Measurements from ENCODE around the gene BRD4. TPM values are rescaled to one million over a fixed set of nuclear protein-coding genes. Genes with fewer than 3 reads are reported as not detected.

BRD4 gene
- total RNA-seq, 4 donors from 2014 or later, result 34.1 to 48.1 (median 37.5) TPM

- intact Hi-C loops (cut with DNase I), result no loop called here
- 86% methylated on average over 34 of the region's 42 CpGs for WGBS
- DNase-seq (ENCODE audit: extremely low spot score), result no peak
- Histone ChIP-seq H3K9me3 (no peaks in the 10 kb centered on the region), H3K4me1 (peaks cover 0 to 17% (median 8%) of the 10 kb centered on the region in 4 donors), H3K36me3 (peaks cover 43 to 76% (median 71%) of the 10 kb centered on the region in 4 donors), H3K27me3 (peaks cover 0 to 5% (median 2%) of the 10 kb centered on the region in 4 donors), H3K4me3 (no peak overlapping the region), H3K27ac (replicated peaks in 1 of 4) (peak overlapping the region in 1 of 4 donors; percentile 7)
- TF ChIP-seq EP300 (IDR thresholded peaks at IDR 0.05) (no peak), POLR2AphosphoS5 (IDR thresholded peaks at IDR 0.05) (no peak), POLR2A (IDR thresholded peaks at IDR 0.05; ENCODE audit: low read depth) (no peak)
- TF ChIP-seq, protein P1, sequence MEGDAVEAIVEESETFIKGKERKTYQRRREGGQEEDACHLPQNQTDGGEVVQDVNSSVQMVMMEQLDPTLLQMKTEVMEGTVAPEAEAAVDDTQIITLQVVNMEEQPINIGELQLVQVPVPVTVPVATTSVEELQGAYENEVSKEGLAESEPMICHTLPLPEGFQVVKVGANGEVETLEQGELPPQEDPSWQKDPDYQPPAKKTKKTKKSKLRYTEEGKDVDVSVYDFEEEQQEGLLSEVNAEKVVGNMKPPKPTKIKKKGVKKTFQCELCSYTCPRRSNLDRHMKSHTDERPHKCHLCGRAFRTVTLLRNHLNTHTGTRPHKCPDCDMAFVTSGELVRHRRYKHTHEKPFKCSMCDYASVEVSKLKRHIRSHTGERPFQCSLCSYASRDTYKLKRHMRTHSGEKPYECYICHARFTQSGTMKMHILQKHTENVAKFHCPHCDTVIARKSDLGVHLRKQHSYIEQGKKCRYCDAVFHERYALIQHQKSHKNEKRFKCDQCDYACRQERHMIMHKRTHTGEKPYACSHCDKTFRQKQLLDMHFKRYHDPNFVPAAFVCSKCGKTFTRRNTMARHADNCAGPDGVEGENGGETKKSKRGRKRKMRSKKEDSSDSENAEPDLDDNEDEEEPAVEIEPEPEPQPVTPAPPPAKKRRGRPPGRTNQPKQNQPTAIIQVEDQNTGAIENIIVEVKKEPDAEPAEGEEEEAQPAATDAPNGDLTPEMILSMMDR (IDR thresholded peaks at IDR 0.05), result no peak
Observed at GRCh38 chr19:15237759-15238638, 94.3 kb downstream of the BRD4 start.

DNA sequence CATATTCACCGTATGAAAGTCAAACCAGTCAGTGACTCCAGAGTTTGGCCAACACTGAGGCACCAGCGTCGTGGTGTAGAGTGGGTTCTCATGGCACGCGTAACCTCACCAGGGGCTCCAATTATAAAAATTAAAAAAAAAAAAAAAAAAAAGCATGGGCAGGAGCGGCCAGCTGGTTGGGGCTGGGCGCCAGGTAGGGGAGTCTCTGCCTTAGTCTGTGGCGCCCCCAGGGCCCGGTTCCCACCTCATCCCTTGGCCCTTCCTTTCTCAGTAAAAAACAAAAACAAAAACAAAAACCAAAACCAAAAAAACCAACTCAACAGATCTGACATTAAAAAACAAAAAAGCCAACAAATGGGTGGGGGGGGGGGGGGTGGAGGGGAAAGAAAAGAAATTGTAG lies 95.5 kb downstream of the BRD4 start:
- TF ChIP-seq, protein P1 (IDR thresholded peaks at IDR 0.05), result no peak
- TF ChIP-seq POLR2AphosphoS5 (IDR thresholded peaks at IDR 0.05), result no peak
- no peak for TF ChIP-seq EP300 (IDR thresholded peaks at IDR 0.05)
- no peak for TF ChIP-seq POLR2A (IDR thresholded peaks at IDR 0.05; ENCODE audit: low read depth)
- DNase-seq (ENCODE audit: extremely low spot score), result no peak
- intact Hi-C loops (cut with DNase I), result no loop called here
- Histone ChIP-seq H3K9me3 (no peaks in the 10 kb centered on the region), H3K4me3 (no peak overlapping the region), H3K27me3 (peaks cover 0 to 16% (median 12%) of the 10 kb centered on the region in 4 donors), H3K36me3 (peaks cover 43 to 65% (median 61%) of the 10 kb centered on the region in 4 donors), H3K27ac (replicated peaks in 1 of 4) (no peak overlapping the region), H3K4me1 (peaks cover 6 to 23% (median 19%) of the 10 kb centered on the region in 4 donors)
- WGBS, result 89% methylated on average over 9 of the region's 9 CpGs

DNA sequence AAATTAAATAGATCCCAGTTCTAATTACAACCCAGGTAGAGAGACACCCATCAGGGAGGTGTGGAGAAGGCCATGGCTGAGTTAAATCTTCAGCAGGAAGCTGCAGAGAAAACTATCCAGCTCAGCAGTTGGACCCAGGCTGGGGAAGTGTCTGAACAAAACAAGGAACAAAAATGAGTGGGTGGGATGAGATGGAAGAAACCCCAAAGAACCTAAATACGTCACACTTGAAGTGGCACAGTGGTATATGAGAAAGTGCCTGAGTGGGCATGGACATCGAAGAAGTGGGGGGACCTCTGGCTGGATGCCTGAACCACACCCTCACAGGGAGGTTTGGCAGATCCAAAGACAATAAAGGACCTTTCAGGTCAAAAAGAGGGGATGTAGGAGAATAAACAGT lies 96.6 kb downstream of the BRD4 start:
- Histone ChIP-seq H3K4me1 (peaks cover 7 to 25% (median 24%) of the 10 kb centered on the region in 4 donors), H3K27me3 (peaks cover 0 to 26% (median 15%) of the 10 kb centered on the region in 4 donors), H3K4me3 (no peak overlapping the region), H3K9me3 (no peaks in the 10 kb centered on the region), H3K36me3 (peaks cover 43 to 54% (median 52%) of the 10 kb centered on the region in 4 donors), H3K27ac (replicated peaks in 1 of 4) (no peak overlapping the region)
- intact Hi-C loops (cut with DNase I), result no loop called here
- WGBS, result 72% methylated on average over 2 of the region's 2 CpGs
- no peak for DNase-seq (ENCODE audit: extremely low spot score)
- TF ChIP-seq, protein P1 (IDR thresholded peaks at IDR 0.05), result no peak
- no peak for TF ChIP-seq EP300 (IDR thresholded peaks at IDR 0.05)
- TF ChIP-seq POLR2AphosphoS5 (IDR thresholded peaks at IDR 0.05), result no peak

GRCh38 chr19:15234431-15235130 lies 97.8 kb downstream of the BRD4 start:
- Histone ChIP-seq H3K27ac (replicated peaks in 1 of 4) (no peak overlapping the region), H3K27me3 (peaks cover 0 to 36% (median 17%) of the 10 kb centered on the region in 4 donors), H3K4me3 (no peak overlapping the region), H3K4me1 (peaks cover 7 to 25% (median 24%) of the 10 kb centered on the region in 4 donors), H3K9me3 (no peaks in the 10 kb centered on the region), H3K36me3 (peaks cover 34 to 42% (median 40%) of the 10 kb centered on the region in 4 donors)
- no peak for DNase-seq (ENCODE audit: extremely low spot score)
- 81% methylated on average over 10 of the region's 10 CpGs for whole genome bisulfite sequencing
- no peak for TF ChIP-seq POLR2A (IDR thresholded peaks at IDR 0.05; ENCODE audit: low read depth)
- TF ChIP-seq POLR2AphosphoS5 (IDR thresholded peaks at IDR 0.05), result no peak
- TF ChIP-seq EP300 (IDR thresholded peaks at IDR 0.05), result no peak
- TF ChIP-seq, protein P1 (IDR thresholded peaks at IDR 0.05), result no peak
- intact Hi-C loops (cut with DNase I), result no loop called here

Data from esophagus muscularis mucosa (tissue), 4 donors.